Adrenal gland (tissue), 12 donors: ENCODE data around the gene CCDC183. TPM values are rescaled to one million over a fixed set of nuclear protein-coding genes. Genes with fewer than 3 reads are reported as not detected.

ENCODE experiments used
- DNase-seq, 7 donors: peaks; one replicate each; pipeline ENCODE4 v3.0.0-alpha.2; 2019 to 2020
- H3K27ac ChIP-seq, 5 donors: fragments of 200-600 bp; sonication (generic) in 4 of 5; 1 replicate in 3 of 5; 2 replicates in 2 of 5; pipeline versions ENCODE4 v1.5.1 to v1.8.0; 2016 to 2020; ENCODE audit warnings: mild to moderate bottlenecking in 1 of 5
- H3K27me3 ChIP-seq: fragments of 200-600 bp; 2 replicates; pipeline ENCODE4 v1.8.0; 2021
- H3K36me3 ChIP-seq, 2 donors: fragments of 200-600 bp; replicated peaks in 1 of 2; 1 replicate in 1 of 2; 2 replicates in 1 of 2; pipeline versions ENCODE4 v1.5.1 to v1.8.0; 2018 to 2022
- H3K4me1 ChIP-seq, 2 donors: fragments of 200-600 bp; replicated peaks in 1 of 2; 1 replicate in 1 of 2; 2 replicates in 1 of 2; pipeline versions ENCODE4 v1.5.1 to v1.8.0; 2018 to 2021
- H3K4me3 ChIP-seq, 4 donors: fragments of 200-600 bp; sonication (generic) in 3 of 4; one replicate each; pipeline ENCODE4 v1.5.1; 2016 to 2018
- H3K9me3 ChIP-seq, 3 donors: fragments of 200-600 bp; sonication (generic) in 1 of 3; replicated peaks in 1 of 3; 1 replicate in 2 of 3; 2 replicates in 1 of 3; pipeline versions ENCODE4 v1.5.1 to v1.8.0; 2016 to 2021
- CTCF ChIP-seq, 6 experiments: fragments of 450-650 bp in 4 of 6; fragments of 200-600 bp in 2 of 6; sonication (generic) in 1 of 6; IDR thresholded peaks; 1 replicate in 5 of 6; 2 replicates in 1 of 6; pipeline versions ENCODE4 v1.5.1 to v1.8.0; 2016 to 2021; ENCODE audit warnings: antibody characterized with exemption in 6 of 6, mild to moderate bottlenecking in 2 of 6, moderate library complexity in 1 of 6
- POLR2A ChIP-seq, 2 donors: fragments of 450-650 bp; IDR thresholded peaks; one replicate each; pipeline ENCODE4 v1.6.1; 2017; ENCODE audit warnings: antibody characterized with exemption in 2 of 2, mild to moderate bottlenecking in 2 of 2, moderate library complexity in 1 of 2
- WGBS, 4 donors: extraction: QIAGEN DNeasy Blood & Tissue Kit in 2 of 4; methylation state at CpG; one replicate each; pipeline versions ENCODE4 v1.1.5 to v1.1.7; 2013 to 2017; 5-methylcytosine and 5-hydroxymethylcytosine counted together
- intact Hi-C, 2 donors: fragments of 100-400 bp; cut with DNase I; formaldehyde crosslinking; loops; one replicate each; pipeline versions ENCODE4 v1.14.1 to v1.15.0; 2022 to 2023
- polyA plus RNA-seq, 3 donors: library from polyadenylated mRNA; stranded (reverse); fragments of 200-250 nt in 2 of 3; fragments of 350-450 nt in 1 of 3; fragmentation: Illumina TruSeq in 1 of 3; extraction: RNeasy Lipid Tissue Mini Kit (QIAGEN cat#74804) in 1 of 3; gene quantifications; one replicate each; pipeline ENCODE4 v1.2.3, GENCODE V29; 2013 to 2014
- total RNA-seq, 9 donors: library from RNA; depleted of rRNA in 4 of 9; stranded (reverse); fragments of >200 nt in 4 of 9; fragments of 120-200 nt in 1 of 9; fragmentation: NEBNext Ultra II Directional in 1 of 9; extraction: Animal tissue kit (Norgen Biotek cat#: 25700) in 1 of 9; gene quantifications; one replicate each; pipeline versions ENCODE4 v1.1.0 to v1.2.4, GENCODE V29; 2013 to 2023
- donor health status: healthy with polysubstance abuse.
- donor health status: Bipolar disorder and iron deficiency.
- donor health status: DM: yes; HTN: yes; CAD: no.
- donor health status: DM: no; HTN: no; CAD: no.
- donor health status: DM: no; HTN: no; CAD: no.
- donor health status: DM: yes; HTN: yes; CAD: no.

The CCDC183 gene
- total and polyA plus RNA-seq, 12 donors, result 0.46 to 17.5 (median 1.8) TPM; not detected in 1

GRCh38 chr9:136853596-136854112, 57.5 kb downstream of the CCDC183 start:
- Histone ChIP-seq H3K36me3 (peaks cover 0 to 10% of the 10 kb centered on the region in 2 donors), H3K4me3 (no peak overlapping the region), H3K4me1 (peaks cover 14 to 25% of the 10 kb centered on the region in 2 donors), H3K27me3 (no peaks in the 10 kb centered on the region), H3K27ac (no peak overlapping the region), H3K9me3 (no peaks in the 10 kb centered on the region)
- DNase-seq, result peak in 5 of 7 donors; percentile 21 to 48 (median 25)
- 70 to 84% (median 84%) methylated on average over 4 to 18 of the region's 18 CpGs; no CpG with 5 or more reads in 1 of the 4 donors for WGBS, 4 donors
- intact Hi-C loops, result loop anchor here in 1 of 2 donors (10.0 kb wide), 1 partner anchor 91 kb away; the partner anchor contains the start of genes C8G and FBXW5
- no peak for TF ChIP-seq POLR2A (IDR thresholded peaks at IDR 0.05)
- no peak for TF ChIP-seq CTCF (IDR thresholded peaks at IDR 0.05)

GRCh38 chr9:136854113-136854841, 58.1 kb downstream of the CCDC183 start:
- peak in 4 of 7 donors; percentile 27 to 54 (median 44) for DNase-seq
- TF ChIP-seq POLR2A (IDR thresholded peaks at IDR 0.05) (no peak), CTCF (IDR thresholded peaks at IDR 0.05) (no peak)
- Histone ChIP-seq H3K27ac (no peak overlapping the region), H3K9me3 (no peaks in the 10 kb centered on the region), H3K4me1 (peaks cover 19 to 31% of the 10 kb centered on the region in 2 donors), H3K4me3 (no peak overlapping the region), H3K27me3 (no peaks in the 10 kb centered on the region), H3K36me3 (peaks cover 0 to 10% of the 10 kb centered on the region in 2 donors)
- intact Hi-C loops, result loop anchor here in 1 of 2 donors (10.0 kb wide), 1 partner anchor 91 kb away; the partner anchor contains the start of genes C8G and FBXW5
- 84 to 96% (median 85%) methylated on average over 8 to 30 of the region's 30 CpGs; no CpG with 5 or more reads in 1 of the 4 donors for WGBS, 4 donors

DNA sequence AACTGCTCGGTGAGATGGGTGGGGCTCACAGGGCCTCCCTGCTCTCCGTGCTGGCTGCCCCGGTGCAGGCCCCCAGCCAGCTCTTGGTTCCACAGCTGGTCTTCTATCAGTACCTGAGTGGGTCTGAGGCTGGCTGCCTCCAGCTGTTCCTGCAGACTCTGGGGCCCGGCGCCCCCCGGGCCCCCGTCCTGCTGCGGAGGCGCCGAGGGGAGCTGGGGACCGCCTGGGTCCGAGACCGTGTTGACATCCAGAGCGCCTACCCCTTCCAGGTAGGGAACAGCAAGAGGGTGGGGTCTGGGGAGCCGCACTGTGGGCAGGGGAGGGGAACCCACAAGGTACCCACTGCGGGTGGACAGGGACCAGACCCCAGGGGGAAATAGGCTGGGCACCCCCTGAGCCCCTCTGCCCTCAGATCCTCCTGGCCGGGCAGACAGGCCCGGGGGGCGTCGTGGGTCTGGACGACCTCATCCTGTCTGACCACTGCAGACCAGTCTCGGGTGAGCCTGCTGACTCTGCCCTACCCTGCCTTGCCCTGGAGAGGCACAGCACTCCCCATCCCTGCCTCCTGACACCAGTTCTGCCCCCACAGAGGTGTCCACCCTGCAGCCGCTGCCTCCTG, 58.8 kb downstream of the CCDC183 start:
- TF ChIP-seq CTCF (IDR thresholded peaks at IDR 0.05) (no peak), POLR2A (IDR thresholded peaks at IDR 0.05) (no peak)
- Histone ChIP-seq H3K9me3 (no peaks in the 10 kb centered on the region), H3K36me3 (peaks cover 0 to 10% of the 10 kb centered on the region in 2 donors), H3K27ac (no peak overlapping the region), H3K4me3 (no peak overlapping the region), H3K4me1 (peaks cover 17 to 33% of the 10 kb centered on the region in 2 donors), H3K27me3 (no peaks in the 10 kb centered on the region)
- DNase-seq, result peak in 1 of 7 donors; percentile 15
- intact Hi-C loops, result loop anchor here in 1 of 2 donors (10.0 kb wide), 1 partner anchor 90 kb away; the partner anchor contains the start of genes C8G and FBXW5
- 77 to 92% (median 84%) methylated on average over 3 to 23 of the region's 23 CpGs for WGBS, 4 donors
